OCI-M2 (cell line): ENCODE data around the gene KLHL8.

Source experiments
- DNase-seq: peaks from one replicate; lab custom pipeline; 2025; ENCODE audit not compliant: unreplicated experiment; lab: John Stamatoyannopoulos, UW

Gene KLHL8

GRCh38 chr4:87220094-87220822, at the start of gene KLHL8:
KLHL8 (minus strand) TSS chr4:87220618; CDS start chr4:87195539, 25,079 bp downstream.
- DNase-seq, result no peak

GRCh38 chr4:87270144-87270543, 49.7 kb upstream of the KLHL8 start:
- DNase-seq, result no peak

- no peak for DNase-seq
Observed at GRCh38 chr4:87268411-87268810, 48.0 kb upstream of the KLHL8 start.

GRCh38 chr4:87266986-87267385, 46.6 kb upstream of the KLHL8 start:
- no peak for DNase-seq

GRCh38 chr4:87262886-87263285, 42.5 kb upstream of the KLHL8 start:
- DNase-seq, result no peak

GRCh38 chr4:87260477-87260876, 40.1 kb upstream of the KLHL8 start:
- DNase-seq, result no peak

GRCh38 chr4:87258677-87259076, 38.3 kb upstream of the KLHL8 start:
- DNase-seq, result no peak

GRCh38 chr4:87257523-87257922, 37.1 kb upstream of the KLHL8 start:
- DNase-seq, result no peak

GRCh38 chr4:87255755-87256154, 35.3 kb upstream of the KLHL8 start:
- DNase-seq, result no peak

- DNase-seq, result no peak
Observed at GRCh38 chr4:87251106-87251505, 30.7 kb upstream of the KLHL8 start.

GRCh38 chr4:87250294-87250693, 29.9 kb upstream of the KLHL8 start:
- no peak for DNase-seq

- DNase-seq, result no peak
Observed at GRCh38 chr4:87249332-87250019, 29.1 kb upstream of the KLHL8 start.

- no peak for DNase-seq
Observed at GRCh38 chr4:87243426-87244053, 23.1 kb upstream of the KLHL8 start.

GRCh38 chr4:87241336-87241735, 20.9 kb upstream of the KLHL8 start:
- no peak for DNase-seq

GRCh38 chr4:87240341-87240740, 19.9 kb upstream of the KLHL8 start:
- DNase-seq, result no peak

GRCh38 chr4:87239821-87240220, 19.4 kb upstream of the KLHL8 start:
- no peak for DNase-seq

- DNase-seq, result no peak
Observed at GRCh38 chr4:87239194-87239593, 18.8 kb upstream of the KLHL8 start.

- DNase-seq, result no peak
Observed at GRCh38 chr4:87236861-87237260, 16.4 kb upstream of the KLHL8 start.

GRCh38 chr4:87235020-87235671, 14.7 kb upstream of the KLHL8 start:
- DNase-seq, result no peak

- no peak for DNase-seq
Observed at GRCh38 chr4:87232216-87232615, 11.8 kb upstream of the KLHL8 start.

GRCh38 chr4:87230806-87231205, 10.4 kb upstream of the KLHL8 start:
- no peak for DNase-seq

- DNase-seq, result no peak
Observed at GRCh38 chr4:87229979-87230378, 9.6 kb upstream of the KLHL8 start.
